Subcutaneous abdominal adipose tissue (tissue), 5 donors: ENCODE measurements around the gene ANKRD33B.

ENCODE experiments used
- H3K27ac ChIP-seq: one replicate; pipeline ENCODE4 v1.7.0; 2013; ENCODE audit warnings: low read depth, mild to moderate bottlenecking, inconsistent platforms, low read length, moderate library complexity
- H3K27me3 ChIP-seq, 5 donors: one replicate each; pipeline ENCODE4 v1.7.0; 2013; ENCODE audit warnings: low read length in 5 of 5, inconsistent platforms in 1 of 5; ENCODE audit not compliant: control insufficient read depth in 5 of 5, insufficient read depth in 4 of 5
- H3K36me3 ChIP-seq, 5 donors: one replicate each; pipeline ENCODE4 v1.7.0; 2013; ENCODE audit warnings: low read length in 5 of 5; ENCODE audit not compliant: control insufficient read depth in 5 of 5, insufficient read depth in 5 of 5
- H3K4me1 ChIP-seq, 5 donors: one replicate each; pipeline ENCODE4 v1.7.0; 2013; ENCODE audit warnings: low read length in 5 of 5, mild to moderate bottlenecking in 3 of 5, moderate library complexity in 1 of 5; ENCODE audit not compliant: control insufficient read depth in 5 of 5, insufficient read depth in 5 of 5
- H3K4me3 ChIP-seq, 5 donors: one replicate each; pipeline ENCODE4 v1.7.0; 2013; ENCODE audit warnings: low read length in 5 of 5, low read depth in 1 of 5
- H3K9ac ChIP-seq, 5 donors: one replicate each; pipeline ENCODE4 v1.7.0; 2013; ENCODE audit warnings: low read length in 5 of 5, mild to moderate bottlenecking in 4 of 5, moderate library complexity in 3 of 5
- H3K9me3 ChIP-seq, 5 donors: one replicate each; pipeline ENCODE4 v1.7.0; 2013; ENCODE audit warnings: low read length in 5 of 5; ENCODE audit not compliant: control insufficient read depth in 5 of 5
- donor health status: healthy.
- donor health status: healthy.
- donor health status: healthy.
- donor health status: healthy.
- donor health status: healthy.

Gene ANKRD33B

GRCh38 chr5:10675177-10675700, 111.4 kb downstream of the ANKRD33B start:
- Histone ChIP-seq H3K4me3 (no peak overlapping the region), H3K36me3 (peaks cover 0 to 28% (median 23%) of the 10 kb centered on the region in 5 donors), H3K9ac (no peak overlapping the region), H3K4me1 (peaks cover 0 to 3% (median 0%) of the 10 kb centered on the region in 5 donors), H3K9me3 (peaks cover 0 to 5% (median 3%) of the 10 kb centered on the region in 5 donors), H3K27ac (no peak overlapping the region), H3K27me3 (peaks cover 0 to 16% (median 10%) of the 10 kb centered on the region in 5 donors)

DNA sequence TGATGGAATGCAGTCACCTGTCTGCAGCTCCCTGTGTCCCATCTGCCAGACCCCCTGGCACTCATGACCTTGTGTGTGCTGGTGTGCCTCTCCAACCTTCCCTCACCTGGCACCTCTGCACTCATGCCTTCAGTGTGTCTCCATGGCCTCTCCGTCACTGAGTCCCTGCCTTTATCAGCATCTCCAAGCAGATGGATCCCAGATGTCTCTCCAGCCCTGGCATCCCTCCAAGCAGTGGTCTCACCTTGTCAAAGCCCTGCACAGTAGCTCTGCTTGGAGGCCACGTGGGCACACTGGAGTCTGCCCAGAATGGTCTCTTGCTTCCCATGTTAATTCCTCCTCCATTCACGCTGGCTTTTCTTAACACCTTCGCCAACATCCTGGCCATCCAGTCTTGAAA, 112.4 kb downstream of the ANKRD33B start:
- Histone ChIP-seq H3K9me3 (peaks cover 0 to 5% (median 3%) of the 10 kb centered on the region in 5 donors), H3K36me3 (peaks cover 0 to 37% (median 32%) of the 10 kb centered on the region in 5 donors), H3K27me3 (peaks cover 0 to 16% (median 10%) of the 10 kb centered on the region in 5 donors), H3K27ac (no peak overlapping the region), H3K4me1 (peaks cover 0 to 3% (median 0%) of the 10 kb centered on the region in 5 donors), H3K4me3 (no peak overlapping the region), H3K9ac (no peak overlapping the region)

GRCh38 chr5:10676946-10677345, 113.1 kb downstream of the ANKRD33B start:
- peaks cover 0 to 44% (median 36%) of the 10 kb centered on the region in 5 donors for H3K36me3 ChIP-seq
- H3K4me1 ChIP-seq = peaks cover 0 to 4% (median 0%) of the 10 kb centered on the region in 5 donors
- H3K4me3 ChIP-seq = no peak overlapping the region
- peaks cover 0 to 16% (median 10%) of the 10 kb centered on the region in 5 donors for H3K27me3 ChIP-seq
- H3K9me3 ChIP-seq = peaks cover 0 to 5% (median 3%) of the 10 kb centered on the region in 5 donors
- no peak overlapping the region for H3K9ac ChIP-seq
- H3K27ac ChIP-seq = no peak overlapping the region

DNA sequence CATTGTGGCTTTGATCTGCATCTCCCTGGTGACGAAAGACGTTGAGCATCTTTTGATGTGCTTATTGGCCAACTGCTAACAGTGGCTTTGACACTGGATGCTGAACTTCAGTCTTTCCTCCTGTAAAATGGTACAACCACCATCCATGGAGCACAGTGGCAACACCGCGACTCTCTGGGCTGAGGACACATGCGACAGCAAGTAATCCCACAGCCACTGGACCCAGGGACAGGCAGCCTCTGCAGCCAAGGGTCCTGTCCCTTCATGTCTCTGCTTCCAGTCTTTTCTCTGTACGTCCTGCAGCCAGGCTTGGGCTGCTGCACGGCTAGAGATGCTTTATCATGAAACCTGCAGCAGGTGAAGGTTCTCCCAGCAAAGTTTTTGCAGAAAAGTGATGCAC, 113.7 kb downstream of the ANKRD33B start:
- H3K27me3 ChIP-seq = peaks cover 0 to 16% (median 10%) of the 10 kb centered on the region in 5 donors
- no peak overlapping the region for H3K27ac ChIP-seq
- H3K4me3 ChIP-seq = no peak overlapping the region
- H3K9ac ChIP-seq = no peak overlapping the region
- H3K4me1 ChIP-seq = peaks cover 0 to 10% (median 0%) of the 10 kb centered on the region in 5 donors
- H3K9me3 ChIP-seq = peaks cover 0 to 5% (median 3%) of the 10 kb centered on the region in 5 donors
- H3K36me3 ChIP-seq = peaks cover 0 to 50% (median 41%) of the 10 kb centered on the region in 5 donors

- H3K27ac ChIP-seq = no peak overlapping the region
- peaks cover 0 to 57% (median 47%) of the 10 kb centered on the region in 5 donors for H3K36me3 ChIP-seq
- peaks cover 0 to 13% (median 0%) of the 10 kb centered on the region in 5 donors for H3K4me1 ChIP-seq
- no peak overlapping the region for H3K4me3 ChIP-seq
- H3K27me3 ChIP-seq = peaks cover 0 to 16% (median 10%) of the 10 kb centered on the region in 5 donors
- peaks cover 0 to 5% (median 3%) of the 10 kb centered on the region in 5 donors for H3K9me3 ChIP-seq
- H3K9ac ChIP-seq = no peak overlapping the region
These were observed 114.4 kb downstream of the ANKRD33B start for GRCh38 chr5:10678244-10678643.

DNA sequence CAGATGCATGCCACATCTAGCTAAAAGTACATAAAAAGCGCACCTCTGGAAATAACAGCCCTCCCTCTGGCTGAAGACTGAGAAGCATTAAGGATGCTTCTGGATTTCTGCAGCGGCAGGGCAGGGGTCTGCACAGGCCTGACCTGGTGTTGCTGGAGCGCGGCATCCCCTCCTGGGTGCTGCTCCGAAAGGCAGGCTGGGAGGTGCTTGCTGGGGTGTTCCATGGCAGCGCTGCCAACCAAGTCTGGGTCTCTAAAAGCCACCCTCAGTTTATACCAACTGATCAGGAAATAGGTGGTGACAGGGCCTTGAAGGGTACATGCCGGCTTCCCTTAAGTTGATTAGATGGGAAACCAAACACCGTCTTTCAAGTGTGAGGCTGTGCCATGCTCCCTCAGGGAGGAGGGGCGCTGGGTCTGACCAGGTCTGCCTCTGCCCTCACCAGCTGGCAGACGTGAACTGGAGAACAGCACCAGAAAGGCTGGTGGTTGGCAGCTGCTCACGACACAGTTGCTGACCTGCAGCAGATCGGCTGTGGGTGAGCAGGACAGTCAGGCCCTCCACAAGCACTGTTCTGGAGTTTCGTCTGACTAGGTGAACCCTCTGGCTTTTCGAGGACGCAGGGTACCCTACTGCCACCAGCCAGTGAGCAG, 115.6 kb downstream of the ANKRD33B start:
- Histone ChIP-seq H3K4me1 (peaks cover 0 to 10% (median 0%) of the 10 kb centered on the region in 5 donors), H3K36me3 (peaks cover 0 to 62% (median 49%) of the 10 kb centered on the region in 5 donors), H3K9ac (no peak overlapping the region), H3K27ac (no peak overlapping the region), H3K9me3 (peaks cover 0 to 5% (median 3%) of the 10 kb centered on the region in 5 donors), H3K4me3 (no peak overlapping the region), H3K27me3 (peaks cover 0 to 15% (median 6%) of the 10 kb centered on the region in 5 donors)

- no peak overlapping the region for H3K27ac ChIP-seq
- peaks cover 0 to 62% (median 49%) of the 10 kb centered on the region in 5 donors for H3K36me3 ChIP-seq
- peaks cover 0 to 5% (median 3%) of the 10 kb centered on the region in 5 donors for H3K9me3 ChIP-seq
- H3K4me1 ChIP-seq = peaks cover 0 to 10% (median 0%) of the 10 kb centered on the region in 5 donors
- H3K9ac ChIP-seq = no peak overlapping the region
- H3K4me3 ChIP-seq = no peak overlapping the region
- peaks cover 0 to 5% (median 2%) of the 10 kb centered on the region in 5 donors for H3K27me3 ChIP-seq
These were observed 117.1 kb downstream of the ANKRD33B start for GRCh38 chr5:10680876-10681481.

GRCh38 chr5:10681731-10682679, 118.1 kb downstream of the ANKRD33B start:
- Histone ChIP-seq H3K36me3 (peaks cover 0 to 62% (median 49%) of the 10 kb centered on the region in 5 donors), H3K9me3 (peaks cover 0 to 5% (median under 1%) of the 10 kb centered on the region in 5 donors), H3K4me3 (no peak overlapping the region), H3K27me3 (no peaks in the 10 kb centered on the region), H3K27ac (no peak overlapping the region), H3K4me1 (peaks cover 0 to 10% (median 0%) of the 10 kb centered on the region in 5 donors), H3K9ac (no peak overlapping the region)

DNA sequence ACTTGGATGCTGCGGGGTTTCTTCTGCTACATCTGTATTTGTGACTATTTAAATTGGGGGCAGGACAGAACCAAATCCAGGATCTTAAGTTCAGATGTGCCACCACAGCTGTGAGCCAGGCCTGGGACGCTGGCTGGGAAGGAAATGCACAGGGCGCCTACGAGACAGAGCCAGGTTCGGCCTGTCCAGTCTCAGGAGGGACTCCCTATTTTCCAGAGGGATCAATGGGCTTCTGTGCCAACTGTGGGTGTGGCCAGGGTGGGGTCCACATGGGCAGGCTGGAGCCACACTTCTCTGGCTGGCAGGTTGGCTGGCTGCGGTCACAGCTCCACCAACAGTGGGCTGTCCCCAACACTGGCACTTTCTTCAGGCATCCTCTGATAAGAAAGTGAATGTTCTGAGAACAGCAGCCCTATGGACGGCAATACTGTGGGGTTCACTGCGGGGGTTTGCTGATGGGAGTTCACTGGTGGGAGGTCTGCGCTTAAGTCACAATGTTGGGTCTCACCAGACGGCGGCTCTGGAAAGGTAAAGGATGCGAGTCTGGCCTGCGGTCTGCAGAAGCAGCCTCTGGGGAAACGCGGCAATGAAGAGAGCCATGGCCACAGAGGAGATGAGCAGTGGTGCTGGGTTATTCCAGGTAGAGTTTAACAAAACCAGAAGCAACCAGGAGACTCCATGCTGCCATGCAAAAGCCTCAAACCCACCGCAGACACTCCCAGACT, 119.1 kb downstream of the ANKRD33B start:
- Histone ChIP-seq H3K4me3 (no peak overlapping the region), H3K9ac (no peak overlapping the region), H3K36me3 (peaks cover 0 to 55% (median 42%) of the 10 kb centered on the region in 5 donors), H3K27me3 (no peaks in the 10 kb centered on the region), H3K27ac (no peak overlapping the region), H3K4me1 (peaks cover 0 to 10% (median 0%) of the 10 kb centered on the region in 5 donors), H3K9me3 (peaks cover 0 to 2% (median 0%) of the 10 kb centered on the region in 5 donors)
